OCI-LY3 (cell line): ENCODE results near the gene ATG10.

ENCODE experiments used
- CTCF ChIP-seq: fragments of 200-600, 300-600 bp; sonication (generic); IDR thresholded peaks from 2 replicates; pipeline ENCODE4 v1.5.1; 2014; ENCODE audit warnings: antibody characterized with exemption, low read length, low read depth
- EZH2phosphoT487 ChIP-seq: fragments of 200-600 bp; shearing (Covaris generic); IDR thresholded peaks from 2 replicates; pipeline ENCODE4 v1.6.1; 2018; ENCODE audit warnings: antibody characterized with exemption, mixed run types, low read depth

GRCh38 chr5:82182662-82183061 lies 210.8 kb downstream of the ATG10 start:
- TF ChIP-seq CTCF: no peak
- TF ChIP-seq EZH2phosphoT487: no peak
